HT-29 (cell line): ENCODE data around the gene NKAIN4. TPM values are rescaled to one million over a fixed set of nuclear protein-coding genes. Genes with fewer than 3 reads are reported as not detected.

Experiments used
- DNase-seq: peaks from one replicate; pipeline ENCODE4 v3.0.0-alpha.2; 2015; ENCODE audit warnings: low spot score
- total RNA-seq: library from RNA; depleted of rRNA; stranded (reverse); fragments of >200 nt; shearing (Covaris generic); gene quantifications from 2 replicates; pipeline ENCODE4 v1.2.3, GENCODE V29; 2014; rRNA removed

Gene NKAIN4
- total RNA-seq: not detected in 2 replicates

DNA sequence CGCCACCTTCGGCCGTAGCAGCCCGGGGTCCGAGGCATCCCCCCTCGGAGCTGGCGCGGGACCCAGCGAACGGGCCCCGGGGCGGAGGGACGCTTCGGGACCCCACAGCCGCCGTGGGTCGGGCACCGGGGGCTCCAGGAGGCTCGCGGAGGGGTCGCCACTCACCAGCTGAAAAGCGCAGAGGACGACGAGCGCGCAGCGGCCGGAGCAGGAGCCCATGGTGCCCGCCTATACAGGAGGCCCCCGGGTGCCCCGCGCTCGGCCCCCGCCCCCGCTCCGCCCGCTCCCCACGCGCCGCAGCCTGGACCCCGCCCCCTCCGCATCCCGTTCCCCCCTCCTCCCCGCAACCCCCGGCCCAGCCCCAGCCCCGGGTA is at the start of gene NKAIN4:
NKAIN4 (minus strand) TSS at position 232 of the 374 bp plus-strand sequence; CDS start at position 219, 13 bp downstream.
- no peak for DNase-seq

DNA sequence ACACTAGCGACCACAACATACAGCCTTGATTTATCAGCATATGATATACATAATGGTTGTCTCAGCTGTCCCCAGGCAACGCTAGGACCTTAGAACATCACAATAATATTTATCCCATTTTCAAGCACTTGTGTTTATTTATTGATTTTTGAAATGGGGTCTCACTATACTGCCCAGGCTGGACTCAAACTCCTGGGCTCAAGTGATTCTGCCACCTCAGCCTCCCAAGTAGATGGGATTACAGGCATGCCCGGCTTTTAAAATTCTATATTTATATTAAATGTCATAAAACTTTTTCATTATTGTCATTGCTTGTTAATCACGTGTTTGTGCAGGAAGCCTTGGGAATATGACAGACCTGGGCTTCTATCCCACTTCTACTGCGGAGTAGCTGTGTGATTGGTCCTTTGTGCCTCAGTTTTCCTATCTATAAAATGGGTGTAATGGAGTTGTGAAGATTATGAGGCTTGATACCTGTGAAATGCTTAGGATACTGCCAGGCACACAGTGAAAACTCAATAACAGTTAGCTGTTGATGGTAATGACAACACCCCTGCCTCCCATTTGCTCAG is 48.9 kb upstream of the NKAIN4 start:
- no peak for DNase-seq

DNA sequence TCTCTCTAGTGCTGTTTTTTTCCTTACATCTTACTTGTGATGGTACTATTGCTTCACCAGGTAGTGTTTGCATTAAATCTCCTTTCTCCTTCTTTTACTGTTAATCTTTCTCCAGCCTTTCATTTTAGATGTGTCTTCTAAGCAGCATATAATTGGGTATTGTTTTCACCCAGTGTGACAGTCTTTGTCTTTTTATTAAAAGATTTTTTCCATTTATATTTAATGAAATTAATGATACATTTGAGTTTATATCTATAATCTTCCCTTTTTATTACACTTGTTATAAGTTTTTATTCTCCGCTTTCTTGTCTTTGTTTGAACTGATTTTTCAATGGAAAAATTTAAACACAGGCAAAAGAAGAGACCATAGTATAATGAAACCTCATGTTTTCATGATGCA is 47.4 kb upstream of the NKAIN4 start:
- DNase-seq: no peak

DNA sequence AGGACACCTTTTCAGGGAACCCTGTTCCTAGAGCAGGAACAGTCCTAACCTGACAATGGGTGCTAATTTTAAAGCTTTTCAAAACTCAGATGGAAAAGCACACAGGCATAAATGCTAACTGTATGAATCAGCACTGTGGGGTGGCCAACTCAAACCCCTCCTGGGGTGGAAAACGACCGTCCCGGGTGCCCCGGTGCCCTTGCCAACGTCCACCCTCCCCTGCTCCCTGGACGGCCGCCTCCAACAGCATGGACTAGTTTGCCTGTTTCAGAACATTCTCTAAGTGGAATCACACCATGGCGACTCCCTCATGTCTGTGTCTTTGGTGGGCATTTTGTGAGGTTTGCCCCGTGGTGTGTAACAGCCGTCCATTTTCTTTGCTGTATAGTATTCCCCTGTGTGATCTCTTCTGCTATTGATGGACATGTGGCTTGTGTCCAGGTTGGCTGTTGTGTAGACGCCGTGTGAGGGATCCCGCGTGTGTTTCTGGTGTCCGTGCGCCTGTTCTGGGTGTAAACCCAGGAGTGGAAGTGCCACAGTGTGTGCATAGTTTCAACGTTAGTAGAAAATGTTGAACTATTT is 44.6 kb upstream of the NKAIN4 start:
- no peak for DNase-seq

DNA sequence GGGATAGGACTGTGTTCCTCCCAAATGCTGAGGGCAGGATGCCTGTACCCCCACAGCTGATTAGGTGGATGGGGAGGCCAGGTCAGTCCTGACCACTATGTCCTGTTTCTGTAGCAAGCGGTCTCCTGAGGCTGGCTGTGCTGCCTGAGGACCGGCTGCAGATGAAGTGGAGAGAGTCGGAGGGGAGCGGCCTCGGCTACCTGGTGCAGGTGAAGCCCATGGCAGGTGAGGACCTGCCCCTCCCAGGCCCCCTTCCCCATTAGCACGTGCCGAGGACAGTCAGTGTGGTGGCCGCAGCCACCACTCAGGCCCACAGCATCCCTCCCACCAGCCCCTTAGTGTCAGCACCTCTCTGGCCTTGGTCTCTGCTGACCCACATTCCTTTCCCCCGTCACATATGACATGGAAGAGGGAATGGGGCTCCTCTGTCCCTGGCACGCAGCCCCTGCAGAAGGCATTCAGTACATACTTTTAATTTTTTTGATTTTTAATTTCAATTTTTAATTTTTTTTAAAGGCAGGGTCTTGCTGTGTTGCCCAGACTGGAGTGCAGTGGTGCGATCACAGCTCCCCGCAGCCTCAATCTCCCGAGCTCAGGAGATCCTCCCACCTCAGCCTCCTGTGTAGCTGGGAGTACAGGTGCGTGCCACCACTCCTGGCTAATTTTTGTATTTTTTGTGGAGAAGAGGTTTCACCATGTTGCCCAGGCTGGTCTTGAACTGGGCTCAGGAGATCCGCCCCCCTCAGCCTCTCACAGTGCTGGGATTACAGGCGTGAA is 43.7 kb upstream of the NKAIN4 start:
- no peak for DNase-seq

DNA sequence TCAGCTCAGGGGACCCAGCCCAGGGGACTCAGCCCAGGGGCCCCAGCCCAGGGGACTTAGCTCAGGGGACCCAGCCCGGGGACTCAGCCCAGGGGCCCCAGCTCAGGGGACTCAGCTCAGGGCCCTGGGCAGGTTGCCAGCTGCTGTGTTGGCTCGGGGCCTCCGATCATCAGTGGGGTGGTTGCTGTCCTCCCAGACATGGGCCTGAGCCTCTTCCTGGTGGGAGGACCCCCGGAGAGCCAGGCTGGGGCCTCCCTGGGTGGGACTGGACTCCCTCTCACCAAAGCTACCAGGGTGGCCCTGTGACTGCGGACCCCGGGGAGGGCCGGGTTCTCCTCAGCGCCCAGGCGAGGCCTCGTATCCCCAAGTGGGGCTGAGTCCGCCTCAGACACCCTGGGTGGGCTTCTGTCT is 43.1 kb upstream of the NKAIN4 start:
- no peak for DNase-seq

DNA sequence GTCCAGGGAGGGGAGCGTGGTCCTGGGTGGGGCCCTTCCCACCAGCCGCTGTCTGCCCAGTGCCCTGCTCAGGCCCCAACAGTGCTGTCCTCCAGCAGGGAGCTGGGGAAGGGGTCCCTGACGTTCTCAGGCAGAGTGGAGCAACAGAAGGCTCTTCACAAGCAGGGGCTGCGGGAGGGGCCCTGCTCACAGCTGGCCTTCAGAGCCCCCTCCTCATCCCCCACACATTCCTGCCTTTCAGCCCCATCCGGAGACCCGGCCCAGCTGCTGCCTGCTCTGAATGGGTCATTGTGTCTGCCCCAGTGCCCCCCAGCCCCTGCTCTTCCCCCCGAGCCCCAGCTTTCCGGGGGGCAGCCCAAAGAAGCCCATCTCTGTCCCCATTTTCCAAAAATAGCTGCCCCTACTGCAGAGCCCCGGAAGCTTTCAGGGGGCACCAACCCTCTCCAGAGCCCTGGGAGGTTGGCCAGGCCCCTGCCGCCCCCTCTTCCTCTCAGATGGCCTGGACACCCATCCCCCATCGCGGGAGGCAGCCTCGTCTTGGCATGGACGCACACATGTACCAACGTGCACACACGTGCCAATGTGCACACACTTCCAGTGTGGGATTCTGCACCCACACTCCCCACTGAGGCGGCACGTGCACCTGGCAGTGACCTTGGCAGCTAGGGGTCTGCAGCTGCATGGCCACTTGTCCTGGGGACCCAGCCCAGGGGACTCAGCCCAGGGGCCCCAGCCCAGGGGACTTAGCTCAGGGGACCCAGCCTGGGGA is 42.5 kb upstream of the NKAIN4 start:
- DNase-seq: no peak

DNA sequence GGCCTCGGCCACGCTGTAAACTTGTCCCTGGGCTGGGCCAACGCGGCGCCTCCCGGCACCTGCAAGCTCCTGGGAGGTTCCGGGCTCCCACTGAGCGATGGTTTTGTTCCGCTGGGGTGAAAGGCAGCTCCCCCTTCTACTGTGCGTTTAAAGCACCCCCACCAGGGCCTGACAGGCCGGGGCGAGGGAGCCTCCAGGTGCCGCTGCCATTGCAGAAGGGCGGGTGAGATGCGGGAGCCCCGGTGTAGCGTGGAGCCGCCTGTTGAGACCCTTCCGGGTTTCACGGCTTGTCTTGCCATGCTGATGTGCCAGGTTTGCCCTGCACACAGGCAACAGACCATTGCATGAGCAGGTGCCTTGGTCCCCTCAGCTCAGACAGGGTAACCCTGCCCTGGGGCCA is 41.6 kb upstream of the NKAIN4 start:
- DNase-seq: no peak

DNA sequence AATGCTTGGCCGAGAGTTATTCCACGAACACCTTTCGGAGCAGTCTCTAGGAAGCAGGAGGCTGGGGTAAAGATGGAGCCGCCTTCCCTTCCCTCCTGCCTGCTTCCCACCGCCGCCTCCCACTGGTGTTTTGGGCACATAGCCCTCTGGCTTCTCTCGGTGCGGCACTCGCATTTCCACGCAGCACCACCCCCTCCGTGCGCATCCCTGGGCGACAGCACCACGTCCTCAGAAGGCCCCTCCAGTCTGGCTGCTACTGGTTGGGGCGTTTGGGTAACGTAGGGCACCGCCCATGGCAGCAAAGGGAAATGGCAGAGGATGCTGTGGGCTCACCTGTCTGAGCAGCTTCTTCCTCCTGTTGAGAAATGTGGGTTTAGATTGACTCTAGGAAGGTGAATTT is 41.2 kb upstream of the NKAIN4 start:
- DNase-seq: no peak

DNA sequence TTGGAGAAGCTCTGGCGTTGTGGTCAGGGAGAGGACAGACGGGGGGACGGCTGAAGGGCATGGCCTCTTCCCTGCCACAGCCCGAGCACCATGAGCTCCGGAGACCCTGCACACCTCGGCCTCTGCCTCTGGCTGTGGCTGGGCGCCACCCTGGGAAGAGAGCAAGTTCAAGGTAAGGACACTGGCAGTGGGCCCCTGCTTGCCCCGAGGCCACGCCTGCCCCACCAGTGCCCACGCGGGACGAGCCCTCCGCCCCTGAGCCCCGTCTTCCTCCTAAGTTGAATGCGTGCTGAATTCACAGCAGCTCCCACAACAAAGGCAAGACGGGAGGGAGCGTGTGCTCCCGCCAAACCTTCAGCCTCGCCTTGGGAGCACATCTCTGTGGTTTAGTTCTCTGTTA is 40.8 kb upstream of the NKAIN4 start:
- no peak for DNase-seq

DNA sequence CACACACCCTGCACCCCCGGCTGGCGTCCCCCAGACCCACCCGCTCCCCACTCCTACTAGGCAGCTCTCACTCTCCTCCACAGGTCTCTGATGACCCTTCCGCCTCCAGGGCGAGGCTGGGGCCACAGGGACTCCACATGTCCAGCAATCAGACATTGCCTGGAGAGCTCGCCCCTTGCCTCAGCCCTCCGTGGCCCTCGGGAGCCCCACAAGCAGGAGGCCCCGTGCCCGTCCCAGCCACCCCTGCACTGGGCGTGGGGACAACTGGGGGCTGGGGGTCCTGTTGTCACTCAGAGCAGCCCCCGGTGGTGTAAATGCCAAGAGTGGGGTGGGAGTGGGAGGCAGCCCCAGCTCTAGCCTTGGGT is 40.3 kb upstream of the NKAIN4 start:
- no peak for DNase-seq

DNA sequence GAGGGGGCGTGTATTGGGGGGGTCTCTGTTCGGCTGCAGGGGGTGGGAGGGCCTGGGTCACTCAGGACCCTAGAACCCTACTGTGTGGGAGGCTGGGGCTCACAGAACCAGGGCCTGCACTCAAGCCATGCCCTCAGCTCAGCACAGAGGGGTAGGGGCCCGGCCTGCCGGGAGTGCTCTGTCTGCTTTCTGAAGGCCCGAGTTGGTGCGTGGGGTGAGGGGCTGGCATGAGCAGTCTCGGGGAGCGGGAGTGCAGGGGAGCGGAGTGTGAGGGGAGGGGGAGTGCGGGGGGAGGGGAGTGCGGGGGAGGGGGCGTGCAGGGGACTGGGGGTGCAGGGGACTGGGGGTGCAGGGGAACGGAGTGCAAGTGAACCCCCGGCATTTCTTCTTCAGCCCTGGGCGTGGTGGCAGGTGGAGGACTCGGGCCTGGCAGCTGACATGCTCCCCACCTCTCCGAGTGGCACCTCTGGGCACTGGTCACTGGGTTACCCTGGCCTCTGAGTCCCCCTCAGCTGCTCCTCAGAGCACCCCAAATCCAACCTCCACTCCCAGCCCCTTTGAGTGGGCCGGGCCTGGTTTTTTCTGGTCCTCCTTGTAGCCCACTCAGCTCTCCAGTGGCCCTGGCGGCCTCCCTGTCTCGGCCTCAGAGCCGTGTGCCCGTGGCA is 39.7 kb upstream of the NKAIN4 start:
- DNase-seq: no peak

DNA sequence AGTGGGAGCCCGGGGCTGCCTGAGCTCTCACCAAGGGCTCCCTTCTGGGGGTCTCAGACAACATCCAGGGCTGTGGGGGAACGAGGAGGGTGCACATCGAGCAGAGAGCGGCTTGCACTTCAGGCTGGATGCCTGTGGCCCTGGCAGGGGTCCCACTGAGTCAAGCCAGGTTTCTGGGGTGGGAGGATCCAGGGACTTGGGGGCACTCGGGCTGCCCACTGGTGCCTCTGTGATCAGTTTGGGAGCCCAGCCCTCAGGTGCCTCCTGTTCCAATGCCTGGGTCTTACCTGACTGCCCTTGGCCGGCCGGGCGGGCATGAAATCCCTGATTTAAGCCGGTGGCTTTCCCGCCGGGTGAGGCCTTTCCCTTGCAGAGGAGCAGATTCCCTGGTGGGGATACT is 39.2 kb upstream of the NKAIN4 start:
- no peak for DNase-seq

DNA sequence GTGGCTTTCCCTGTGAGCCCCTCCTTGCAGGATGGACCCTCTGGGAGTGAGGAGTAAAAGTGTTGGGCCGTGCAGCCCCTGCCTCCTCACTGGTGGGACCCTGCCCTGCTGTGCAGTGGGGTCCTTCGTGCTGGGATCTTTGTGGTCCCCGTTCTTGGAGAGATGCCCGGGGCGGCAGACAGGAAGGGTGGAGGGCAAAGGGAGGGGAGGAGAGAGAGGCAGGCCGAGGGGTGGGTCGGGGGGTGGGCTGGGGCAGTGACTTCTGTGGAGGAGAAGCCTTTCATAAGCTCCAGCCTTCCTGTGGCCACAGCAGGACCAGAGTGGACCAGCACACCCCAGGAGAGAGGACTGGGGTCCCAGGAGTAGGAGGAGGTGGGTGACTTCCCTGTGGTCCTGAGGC is 38.6 kb upstream of the NKAIN4 start, which contains the start of gene COL20A1:
COL20A1 (plus strand) TSS at position 283 of the 400 bp plus-strand sequence. CDS start 1,922 bp downstream, outside the sequence.
- DNase-seq: no peak

DNA sequence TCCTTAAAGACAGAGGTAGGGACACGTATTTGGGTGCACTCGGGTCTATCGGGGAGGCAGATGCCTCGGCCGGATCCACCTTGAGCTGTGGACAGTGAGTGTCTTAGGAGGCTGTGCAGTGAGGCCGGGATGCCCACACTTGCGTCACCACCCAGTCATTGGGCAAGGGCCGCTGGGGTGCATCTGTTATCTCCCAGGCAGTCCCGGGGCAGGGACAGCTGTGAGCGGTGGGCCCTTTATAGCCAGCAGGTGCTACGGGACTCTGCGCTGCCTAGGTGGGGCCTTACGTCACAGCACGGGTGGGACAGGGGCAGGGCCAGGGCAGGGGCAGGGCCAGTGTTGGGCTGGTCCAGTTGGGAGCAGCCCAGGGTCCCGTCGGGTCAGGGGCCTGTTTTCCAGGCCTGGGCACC is 38.0 kb upstream of the NKAIN4 start:
- no peak for DNase-seq

DNA sequence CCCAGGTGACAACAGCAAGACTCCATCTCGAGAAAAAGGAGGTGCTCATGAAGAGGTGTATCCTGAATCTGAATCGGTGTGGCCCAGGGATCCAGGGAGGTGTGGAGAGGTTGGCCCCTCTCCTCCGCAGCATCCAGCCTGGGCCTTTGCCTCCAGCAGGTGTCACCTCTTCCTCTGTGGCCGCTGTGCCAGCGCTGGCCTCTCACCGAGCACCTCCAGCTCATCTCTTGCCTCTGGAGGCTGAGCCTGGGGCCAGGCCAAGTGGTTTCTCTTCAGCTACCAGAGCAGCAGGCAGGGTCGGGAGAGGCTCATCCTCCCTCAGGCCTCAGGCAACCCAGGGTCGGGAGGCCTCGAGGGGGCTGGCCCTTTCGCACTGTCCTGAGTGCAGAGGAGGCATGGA is 37.5 kb upstream of the NKAIN4 start:
- no peak for DNase-seq

DNA sequence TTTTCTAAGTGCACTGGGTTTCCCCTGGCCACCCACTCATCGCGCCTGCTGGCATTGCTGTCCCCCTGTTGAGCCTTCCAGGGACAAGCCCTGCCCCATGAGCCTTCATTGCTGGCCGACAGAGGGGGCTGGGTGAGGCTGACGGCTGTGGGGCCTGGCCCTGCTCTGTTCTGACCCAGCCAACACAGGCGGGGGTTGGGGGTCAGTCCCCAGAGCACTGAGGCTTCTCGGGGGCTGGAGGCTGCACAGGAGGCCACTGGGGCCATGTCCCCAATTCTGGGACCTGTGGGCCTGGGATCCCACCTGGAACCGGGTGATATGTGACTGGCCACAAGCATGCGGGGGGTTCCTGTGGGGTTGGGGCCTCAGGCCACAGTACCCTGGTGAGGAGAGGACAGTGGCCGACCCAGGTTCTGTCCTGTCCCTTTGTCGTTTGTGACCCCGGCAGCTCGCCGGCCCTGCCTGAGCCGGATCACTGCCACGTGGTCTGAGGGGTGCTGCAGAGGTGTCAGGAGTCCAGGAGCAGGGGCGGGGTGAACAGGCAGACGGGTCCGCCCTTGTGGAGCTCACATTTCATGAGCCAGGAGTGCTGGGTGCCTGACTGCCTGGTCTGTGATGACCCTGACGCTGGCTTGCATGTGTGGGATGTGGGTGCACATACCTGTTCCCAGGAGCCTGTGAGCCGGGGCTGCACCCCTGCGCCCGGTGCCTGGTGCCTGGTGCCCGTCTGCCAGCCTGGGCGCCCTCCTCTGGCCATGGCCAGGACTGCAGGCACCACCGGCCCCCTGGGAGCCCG is 36.6 kb upstream of the NKAIN4 start:
- peak; percentile 79 for DNase-seq

DNA sequence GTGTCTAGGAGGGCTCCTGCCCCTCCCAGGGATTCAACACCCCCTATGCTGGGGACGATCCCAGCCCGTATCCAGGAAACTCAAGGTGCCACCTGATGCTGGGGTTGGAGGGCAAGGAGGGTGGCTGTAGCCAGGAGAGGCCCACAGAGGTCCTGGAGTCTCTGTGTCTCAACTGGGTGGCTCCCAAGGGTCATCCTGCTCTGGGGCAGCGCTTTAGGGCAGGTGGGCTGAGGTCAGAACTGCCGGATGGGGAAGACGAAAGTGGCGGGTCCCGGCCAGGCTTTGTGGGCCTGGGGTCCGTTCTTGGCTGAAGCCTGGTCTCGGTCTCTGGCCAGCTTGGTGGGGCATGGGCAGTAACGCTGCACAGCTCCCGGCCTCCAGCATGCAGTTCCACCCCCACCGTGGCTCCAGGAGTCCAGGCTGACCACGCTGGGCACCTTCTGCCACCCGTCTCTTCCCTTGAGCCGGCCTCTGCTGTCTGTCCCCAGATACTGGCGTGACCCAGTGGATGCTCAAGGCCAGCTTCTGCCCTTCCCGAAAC is 35.9 kb upstream of the NKAIN4 start:
- DNase-seq: no peak

DNA sequence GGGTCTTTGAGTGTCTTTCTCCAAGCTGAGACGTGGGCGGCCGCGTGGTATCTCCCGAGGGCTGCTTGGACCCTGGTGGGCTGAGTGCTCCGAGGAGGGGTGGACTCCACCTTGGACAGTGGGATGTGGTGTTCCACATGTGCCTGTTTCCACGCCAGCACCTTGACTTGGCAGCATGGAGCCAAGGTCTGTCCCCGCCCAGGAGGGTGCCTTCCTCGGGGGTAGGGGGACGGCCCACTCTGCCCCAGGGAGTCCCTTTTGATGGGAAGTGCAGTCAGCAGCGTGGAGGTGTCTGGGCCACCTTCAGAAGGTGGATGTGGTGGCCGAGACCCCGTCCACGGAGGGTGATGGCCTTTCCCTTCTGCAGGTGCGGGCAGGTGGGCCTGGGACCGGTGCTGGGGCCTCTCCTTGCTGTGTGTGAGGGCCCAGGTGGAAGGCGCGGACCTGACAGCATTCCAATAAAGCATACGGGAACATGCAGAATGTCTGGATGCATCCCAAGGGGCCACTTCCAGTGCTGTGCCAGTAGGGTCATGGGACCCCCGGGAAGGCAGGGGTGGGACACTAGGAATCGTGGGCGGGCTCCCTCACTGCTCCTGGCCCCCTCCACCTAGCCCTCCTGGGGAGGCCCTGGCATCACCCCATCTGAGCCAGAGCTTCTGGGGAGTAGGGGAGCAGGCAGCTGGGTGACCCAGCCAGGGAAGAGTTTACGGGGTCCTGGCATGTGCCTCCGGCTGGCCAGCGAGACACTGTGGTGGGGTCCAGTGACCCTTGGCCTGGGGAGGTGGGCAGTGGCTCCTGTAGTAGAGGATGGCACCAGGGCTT is 35.3 kb upstream of the NKAIN4 start:
- no peak for DNase-seq
